ENCODE measurements around the gene VN1R5. TPM values are rescaled to one million over a fixed set of nuclear protein-coding genes. Genes with fewer than 3 reads are reported as not detected.

The VN1R5 gene
- total and polyA plus RNA-seq, 2 of the 4 experiments (the other 2 are of a cell fraction), result not detected

DNA sequence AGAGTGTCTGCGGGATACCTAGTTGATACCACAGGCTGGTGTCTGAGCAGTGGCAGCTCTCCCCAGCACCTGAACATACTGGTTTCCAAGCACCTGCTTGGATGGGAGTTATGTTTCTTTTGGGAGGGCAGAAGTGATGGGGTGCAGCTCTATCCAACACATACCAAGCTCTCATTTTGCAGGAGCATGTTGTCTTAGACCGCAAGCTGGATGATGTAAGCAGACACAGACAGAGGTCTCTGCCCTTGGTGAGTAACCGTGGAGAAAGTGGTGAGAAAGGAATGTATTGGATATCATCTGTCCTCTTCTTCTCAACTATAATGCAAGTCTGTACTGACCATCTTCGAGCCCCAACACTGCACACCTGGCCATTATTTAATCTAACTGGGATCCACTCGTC, 38.4 kb downstream of the VN1R5 start:
- Histone ChIP-seq H4K5ac (ENCODE audit: low read depth, low read length) (no peak overlapping the region), H2BK20ac (ENCODE audit: low read depth, low read length) (no peak overlapping the region), H4K8ac (ENCODE audit: low read depth in 2 of 2, low read length in 2 of 2) (no peak overlapping the region), H3K79me1 (ENCODE audit: low read depth in 1 of 2, low read length in 2 of 2) (no peaks in the 10 kb centered on the region), H2AK5ac (ENCODE audit: low read depth, low read length) (no peak overlapping the region), H3K36me3 (ENCODE audit: control insufficient read depth, insufficient read depth, low read length) (peaks cover 9% of the 10 kb centered on the region), H3K4me3 (ENCODE audit: insufficient read depth, low read depth, low read length) (no peak overlapping the region), H3K23ac (ENCODE audit: low read depth, low read length) (no peak overlapping the region), H3K9ac (ENCODE audit: low read depth, low read length) (no peak overlapping the region), H4K91ac (ENCODE audit: insufficient read depth, low read depth, low read length) (no peak overlapping the region; the same call in 1 of the 2 replicates), H4K20me1 (ENCODE audit: insufficient read depth, low read length) (peaks cover 4% of the 10 kb centered on the region; the same call in 1 of the 2 replicates), H2BK120ac (ENCODE audit: low read depth, low read length) (no peak overlapping the region), H3K56ac (ENCODE audit: extremely low read depth, insufficient read depth, low read length) (no peak overlapping the region), H3K4ac (ENCODE audit: low read depth, low read length) (no peak overlapping the region), H3K4me1 (ENCODE audit: control insufficient read depth, insufficient read depth, low read length) (peaks cover 10% of the 10 kb centered on the region), H3K18ac (ENCODE audit: low read depth, low read length) (no peak overlapping the region), H2BK15ac (ENCODE audit: low read depth, low read length) (no peak overlapping the region), H3K27me3 (ENCODE audit: control insufficient read depth, insufficient read depth, low read length) (no peaks in the 10 kb centered on the region), H3K9me1 (ENCODE audit: insufficient read depth, low read length) (peaks cover 8% of the 10 kb centered on the region; the same call in 1 of the 2 replicates), H3K27ac (ENCODE audit: insufficient read depth, low read length) (no peak overlapping the region), H3K4me2 (ENCODE audit: low read depth, low read length) (peak overlapping the region; percentile 51), H2BK5ac (ENCODE audit: low read depth, low read length, poor library complexity, severe bottlenecking) (no peak overlapping the region), H2AFZ (replicated peaks; ENCODE audit: low read length, poor library complexity) (no peak overlapping the region), H2AK9ac (replicated peaks; ENCODE audit: low read depth, low read length, poor library complexity) (no peak overlapping the region), H3K14ac (replicated peaks; ENCODE audit: low read depth, low read length) (no peak overlapping the region), H3K9me3 (ENCODE audit: control insufficient read depth, insufficient read depth, low read length) (no peaks in the 10 kb centered on the region)
- in situ Hi-C loops (cut with MboI; ENCODE audit: low sequenced_read_pairs) (no loop called here), intact Hi-C loops (cut with micrococcal nuclease) (loop anchor here (10.0 kb wide), 1 partner anchor 189 kb away; the partner anchor contains the start of gene ZNF669), dilution Hi-C loops (cut with HindIII; ENCODE audit: low sequenced_read_pairs, unreplicated experiment) (no loop called here)
- ChIA-PET CTCF (no interaction called here), POLR2A (ENCODE audit: unreplicated experiment) (no interaction called here)
- WGBS, 2 experiments (ENCODE audit: extremely low coverage in 2 of 2, insufficient read length in 1 of 2), result no CpG with 5 or more reads among the region's 5 CpGs
- TF ChIP-seq BHLHE40 (IDR thresholded peaks at IDR 0.05; ENCODE audit: low read depth, low read length) (peak; percentile 61; the same call in 1 of the 2 replicates), FOS (IDR thresholded peaks at IDR 0.05; ENCODE audit: low read depth, low read length) (peak; percentile 85), POLR2A (IDR thresholded peaks at IDR 0.05; ENCODE audit: low read depth, low read length) (no peak), MAZ (IDR thresholded peaks at IDR 0.05; ENCODE audit: borderline replicate concordance, low read depth, low read length) (no peak), CEBPB (IDR thresholded peaks at IDR 0.05; ENCODE audit: low read depth, low read length) (peak; percentile 83)
- no TSS peak for BruUV-seq (replicated peaks)
- peak; percentile 81 for ATAC-seq (ENCODE audit: low read depth)
- DNase-seq, result peak; percentile 94
